ENCODE results near the gene TTLL11. TPM values are rescaled to one million over a fixed set of nuclear protein-coding genes. Genes with fewer than 3 reads are reported as not detected.

Gene TTLL11
- total and polyA plus RNA-seq, 4 donors, result 3.6 to 7.8 (median 5.9) TPM

DNA sequence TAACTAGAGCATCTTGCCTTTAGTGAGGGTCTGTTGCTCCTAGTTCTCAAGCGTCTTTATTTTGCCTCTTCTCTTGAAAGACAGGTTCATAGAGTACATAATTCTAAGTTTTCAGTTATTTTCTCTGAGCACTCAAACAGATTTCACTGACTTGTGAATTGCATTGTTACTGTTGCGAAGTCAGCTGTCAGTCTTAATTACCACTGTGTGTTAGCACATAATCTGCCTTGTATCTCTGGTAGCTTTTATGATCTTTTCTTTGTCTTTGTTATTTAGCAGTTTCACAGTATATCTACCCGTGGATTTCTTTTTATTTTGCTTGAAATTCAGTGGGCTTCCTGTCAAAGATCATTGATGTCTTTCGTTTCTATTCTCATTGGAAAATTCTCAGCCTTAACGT, 192.9 kb downstream of the TTLL11 start:
- no peaks in the 10 kb centered on the region for H3K36me3 ChIP-seq (ENCODE audit: control insufficient read depth in 4 of 4, insufficient read depth in 4 of 4, low read length in 4 of 4)
- no peak for ATAC-seq (ENCODE audit: insufficient read depth, low FRiP score)
- TF ChIP-seq, protein P1, sequence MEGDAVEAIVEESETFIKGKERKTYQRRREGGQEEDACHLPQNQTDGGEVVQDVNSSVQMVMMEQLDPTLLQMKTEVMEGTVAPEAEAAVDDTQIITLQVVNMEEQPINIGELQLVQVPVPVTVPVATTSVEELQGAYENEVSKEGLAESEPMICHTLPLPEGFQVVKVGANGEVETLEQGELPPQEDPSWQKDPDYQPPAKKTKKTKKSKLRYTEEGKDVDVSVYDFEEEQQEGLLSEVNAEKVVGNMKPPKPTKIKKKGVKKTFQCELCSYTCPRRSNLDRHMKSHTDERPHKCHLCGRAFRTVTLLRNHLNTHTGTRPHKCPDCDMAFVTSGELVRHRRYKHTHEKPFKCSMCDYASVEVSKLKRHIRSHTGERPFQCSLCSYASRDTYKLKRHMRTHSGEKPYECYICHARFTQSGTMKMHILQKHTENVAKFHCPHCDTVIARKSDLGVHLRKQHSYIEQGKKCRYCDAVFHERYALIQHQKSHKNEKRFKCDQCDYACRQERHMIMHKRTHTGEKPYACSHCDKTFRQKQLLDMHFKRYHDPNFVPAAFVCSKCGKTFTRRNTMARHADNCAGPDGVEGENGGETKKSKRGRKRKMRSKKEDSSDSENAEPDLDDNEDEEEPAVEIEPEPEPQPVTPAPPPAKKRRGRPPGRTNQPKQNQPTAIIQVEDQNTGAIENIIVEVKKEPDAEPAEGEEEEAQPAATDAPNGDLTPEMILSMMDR (IDR thresholded peaks at IDR 0.05; ENCODE audit: control extremely low read depth, extremely low read depth), result no peak
- 83 to 86% methylated on average over 5 of the region's 5 CpGs for WGBS, 2 donors
- no peak overlapping the region for H3K4me3 ChIP-seq
- DNase-seq, result no peak
- no peaks in the 10 kb centered on the region for H3K4me1 ChIP-seq (ENCODE audit: control insufficient read depth in 5 of 5, insufficient read depth in 5 of 5, low read length in 5 of 5)
- no peaks in the 10 kb centered on the region for H3K27me3 ChIP-seq (ENCODE audit: control insufficient read depth in 3 of 3, insufficient read depth in 3 of 3, low read length in 2 of 3)
- H3K9ac ChIP-seq (ENCODE audit: insufficient read depth in 1 of 2, low read length in 2 of 2), result no peak overlapping the region
- H3K9me3 ChIP-seq (ENCODE audit: control insufficient read depth in 4 of 4, insufficient read depth in 3 of 4, low read length in 3 of 4), result no peaks in the 10 kb centered on the region
- no peak overlapping the region for H3K27ac ChIP-seq (ENCODE audit: low read depth in 1 of 2, low read length in 1 of 2)

DNA sequence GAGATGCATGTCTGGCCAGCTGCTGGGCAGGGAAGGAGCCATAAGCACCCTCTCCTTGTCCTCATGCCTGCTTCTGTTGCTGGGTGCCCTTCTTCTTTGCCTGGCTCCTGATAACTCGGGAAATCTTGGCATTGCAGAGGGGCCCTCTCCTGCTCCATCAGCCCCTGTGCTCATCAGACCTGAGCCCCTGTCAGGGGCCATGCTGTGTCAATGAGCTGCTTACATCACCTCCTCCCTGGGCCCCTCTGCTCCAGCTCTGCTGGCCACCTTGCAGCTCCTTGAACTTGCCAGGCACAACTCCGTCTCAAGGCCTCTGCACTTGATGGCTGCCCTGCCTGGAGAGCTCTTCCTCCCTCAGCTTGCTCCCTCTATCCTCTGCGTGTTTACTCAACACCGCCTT, 194.3 kb downstream of the TTLL11 start:
- no peak overlapping the region for H3K27ac ChIP-seq (ENCODE audit: low read depth in 1 of 2, low read length in 1 of 2)
- no peaks in the 10 kb centered on the region for H3K27me3 ChIP-seq (ENCODE audit: control insufficient read depth in 3 of 3, insufficient read depth in 3 of 3, low read length in 2 of 3)
- H3K9me3 ChIP-seq (ENCODE audit: control insufficient read depth in 4 of 4, insufficient read depth in 3 of 4, low read length in 3 of 4), result no peaks in the 10 kb centered on the region
- ATAC-seq (ENCODE audit: insufficient read depth, low FRiP score) (no peak), DNase-seq (no peak)
- H3K4me1 ChIP-seq (ENCODE audit: control insufficient read depth in 5 of 5, insufficient read depth in 5 of 5, low read length in 5 of 5), result no peaks in the 10 kb centered on the region
- no peak overlapping the region for H3K9ac ChIP-seq (ENCODE audit: insufficient read depth in 1 of 2, low read length in 2 of 2)
- 73 to 88% methylated on average over 4 of the region's 4 CpGs for WGBS, 2 donors
- H3K36me3 ChIP-seq (ENCODE audit: control insufficient read depth in 4 of 4, insufficient read depth in 4 of 4, low read length in 4 of 4), result no peaks in the 10 kb centered on the region
- TF ChIP-seq, protein P1 (IDR thresholded peaks at IDR 0.05; ENCODE audit: control extremely low read depth, extremely low read depth), result no peak
- H3K4me3 ChIP-seq, result no peak overlapping the region

DNA sequence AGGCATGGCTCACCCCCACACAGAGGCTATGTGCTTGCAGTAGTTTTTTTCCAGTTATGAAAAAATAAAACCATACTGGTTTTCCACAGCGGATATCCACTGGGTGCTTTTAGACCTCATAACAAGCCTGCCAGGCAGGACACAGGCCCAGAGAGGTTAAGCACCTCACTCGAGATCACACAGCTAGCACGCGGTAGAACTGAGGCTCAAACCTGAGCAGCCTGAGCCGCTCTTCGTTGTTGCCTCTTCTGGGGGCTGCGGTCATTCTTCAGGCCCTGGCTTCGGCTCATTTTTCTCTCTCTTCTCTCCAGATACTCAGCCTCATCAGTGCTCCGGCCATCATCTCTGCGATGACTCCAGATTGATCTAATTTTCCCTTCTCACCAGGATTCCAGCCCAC, 196.0 kb downstream of the TTLL11 start:
- no peaks in the 10 kb centered on the region for H3K36me3 ChIP-seq (ENCODE audit: control insufficient read depth in 4 of 4, insufficient read depth in 4 of 4, low read length in 4 of 4)
- 94 to 97% methylated on average over 10 of the region's 10 CpGs for WGBS, 2 donors
- no peaks in the 10 kb centered on the region for H3K27me3 ChIP-seq (ENCODE audit: control insufficient read depth in 3 of 3, insufficient read depth in 3 of 3, low read length in 2 of 3)
- H3K9ac ChIP-seq (ENCODE audit: insufficient read depth in 1 of 2, low read length in 2 of 2), result no peak overlapping the region
- ATAC-seq (ENCODE audit: insufficient read depth, low FRiP score) (no peak), DNase-seq (no peak)
- TF ChIP-seq, protein P1 (IDR thresholded peaks at IDR 0.05; ENCODE audit: control extremely low read depth, extremely low read depth), result no peak
- H3K27ac ChIP-seq (ENCODE audit: low read depth in 1 of 2, low read length in 1 of 2), result no peak overlapping the region
- H3K4me3 ChIP-seq, result no peak overlapping the region
- no peaks in the 10 kb centered on the region for H3K4me1 ChIP-seq (ENCODE audit: control insufficient read depth in 5 of 5, insufficient read depth in 5 of 5, low read length in 5 of 5)
- H3K9me3 ChIP-seq (ENCODE audit: control insufficient read depth in 4 of 4, insufficient read depth in 3 of 4, low read length in 3 of 4), result no peaks in the 10 kb centered on the region

DNA sequence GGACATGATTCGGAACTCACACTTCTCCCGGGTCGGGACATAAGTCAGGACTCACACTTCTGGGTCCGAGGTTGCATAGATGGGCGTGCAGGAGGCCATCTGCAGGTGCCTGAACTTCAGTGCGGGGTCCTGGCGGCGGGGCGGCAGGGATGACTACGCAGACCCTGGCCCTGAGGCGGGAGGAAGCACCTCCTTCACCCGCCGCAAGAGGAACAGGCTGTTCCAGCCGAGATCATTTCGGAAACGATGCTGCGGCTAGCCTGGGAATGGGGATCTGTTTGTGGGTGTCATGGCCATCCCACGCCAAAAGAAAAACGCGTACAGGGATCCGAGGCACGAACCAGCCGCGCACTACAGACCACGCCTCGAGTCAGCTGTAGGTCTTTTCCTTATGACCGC, 196.6 kb downstream of the TTLL11 start:
- TF ChIP-seq, protein P1 (IDR thresholded peaks at IDR 0.05; ENCODE audit: control extremely low read depth, extremely low read depth), result no peak
- no peak overlapping the region for H3K27ac ChIP-seq (ENCODE audit: low read depth in 1 of 2, low read length in 1 of 2)
- no peak for ATAC-seq (ENCODE audit: insufficient read depth, low FRiP score)
- 78 to 81% methylated on average over 27 of the region's 27 CpGs for WGBS, 2 donors
- no peaks in the 10 kb centered on the region for H3K9me3 ChIP-seq (ENCODE audit: control insufficient read depth in 4 of 4, insufficient read depth in 3 of 4, low read length in 3 of 4)
- no peak for DNase-seq
- H3K9ac ChIP-seq (ENCODE audit: insufficient read depth in 1 of 2, low read length in 2 of 2), result no peak overlapping the region
- no peaks in the 10 kb centered on the region for H3K4me1 ChIP-seq (ENCODE audit: control insufficient read depth in 5 of 5, insufficient read depth in 5 of 5, low read length in 5 of 5)
- no peaks in the 10 kb centered on the region for H3K36me3 ChIP-seq (ENCODE audit: control insufficient read depth in 4 of 4, insufficient read depth in 4 of 4, low read length in 4 of 4)
- no peaks in the 10 kb centered on the region for H3K27me3 ChIP-seq (ENCODE audit: control insufficient read depth in 3 of 3, insufficient read depth in 3 of 3, low read length in 2 of 3)
- H3K4me3 ChIP-seq, result no peak overlapping the region
